ENCODE measurements around the gene LCNL1.

GRCh38 chr9:136974817-136975535, 7.8 kb upstream of the LCNL1 start:
- TF ChIP-seq, protein P1, sequence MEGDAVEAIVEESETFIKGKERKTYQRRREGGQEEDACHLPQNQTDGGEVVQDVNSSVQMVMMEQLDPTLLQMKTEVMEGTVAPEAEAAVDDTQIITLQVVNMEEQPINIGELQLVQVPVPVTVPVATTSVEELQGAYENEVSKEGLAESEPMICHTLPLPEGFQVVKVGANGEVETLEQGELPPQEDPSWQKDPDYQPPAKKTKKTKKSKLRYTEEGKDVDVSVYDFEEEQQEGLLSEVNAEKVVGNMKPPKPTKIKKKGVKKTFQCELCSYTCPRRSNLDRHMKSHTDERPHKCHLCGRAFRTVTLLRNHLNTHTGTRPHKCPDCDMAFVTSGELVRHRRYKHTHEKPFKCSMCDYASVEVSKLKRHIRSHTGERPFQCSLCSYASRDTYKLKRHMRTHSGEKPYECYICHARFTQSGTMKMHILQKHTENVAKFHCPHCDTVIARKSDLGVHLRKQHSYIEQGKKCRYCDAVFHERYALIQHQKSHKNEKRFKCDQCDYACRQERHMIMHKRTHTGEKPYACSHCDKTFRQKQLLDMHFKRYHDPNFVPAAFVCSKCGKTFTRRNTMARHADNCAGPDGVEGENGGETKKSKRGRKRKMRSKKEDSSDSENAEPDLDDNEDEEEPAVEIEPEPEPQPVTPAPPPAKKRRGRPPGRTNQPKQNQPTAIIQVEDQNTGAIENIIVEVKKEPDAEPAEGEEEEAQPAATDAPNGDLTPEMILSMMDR (IDR thresholded peaks at IDR 0.05) = no peak
- no peak for TF ChIP-seq POLR2A (IDR thresholded peaks at IDR 0.05)
